Iris pigment epithelial cell (primary cell): Measurements from ENCODE around the gene TADA1.
"Not testable (repeated sequence)": the region's sequence is repeated elsewhere in the genome, so short reads cannot be mapped to it uniquely, and the experiment has no call there.

ENCODE experiments used
- DNase-seq: peaks from one replicate; pipeline ENCODE4 v3.0.0-alpha.2; 2011; ENCODE audit warnings: low read depth

The TADA1 gene

DNA sequence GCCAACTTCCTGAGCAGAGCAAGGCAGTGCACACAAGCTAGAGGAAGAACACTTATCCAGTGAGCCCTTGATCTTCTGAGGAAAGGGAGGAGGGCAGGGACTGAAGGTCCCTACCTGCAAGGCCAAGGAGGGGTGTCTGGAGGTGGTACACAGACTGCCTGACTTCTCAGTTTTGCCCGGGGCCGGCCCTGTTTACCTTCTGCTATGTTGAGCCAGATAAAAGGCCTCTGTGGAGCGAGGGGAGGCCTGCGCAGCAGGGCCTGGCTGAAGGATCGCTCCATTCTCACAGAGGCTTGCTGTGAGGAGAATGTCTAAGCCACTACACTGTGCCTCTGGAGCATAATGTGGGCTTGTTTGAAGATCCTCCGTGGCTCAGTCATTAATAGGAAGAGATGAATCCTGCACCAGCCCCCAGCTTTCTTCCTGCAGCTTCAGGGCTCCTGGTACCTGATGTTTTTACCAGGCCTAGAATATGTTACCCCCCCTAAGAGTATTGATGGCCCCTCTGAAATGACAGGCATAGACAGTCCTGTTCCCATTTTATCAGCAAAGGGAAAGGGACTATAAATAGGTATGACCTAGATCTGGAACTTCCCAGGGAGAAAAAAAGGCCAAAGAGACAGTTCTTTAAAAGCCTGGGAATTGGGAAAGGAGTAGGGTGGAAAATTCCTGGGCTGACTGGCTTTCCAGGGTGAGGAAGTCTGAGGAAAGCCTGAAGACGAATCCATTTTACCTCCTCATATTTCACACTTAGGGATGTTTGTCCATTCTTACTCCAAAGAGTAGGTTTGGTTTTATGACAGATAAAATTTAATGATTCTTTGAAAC lies 32.1 kb downstream of the TADA1 start:
- no peak for DNase-seq

DNA sequence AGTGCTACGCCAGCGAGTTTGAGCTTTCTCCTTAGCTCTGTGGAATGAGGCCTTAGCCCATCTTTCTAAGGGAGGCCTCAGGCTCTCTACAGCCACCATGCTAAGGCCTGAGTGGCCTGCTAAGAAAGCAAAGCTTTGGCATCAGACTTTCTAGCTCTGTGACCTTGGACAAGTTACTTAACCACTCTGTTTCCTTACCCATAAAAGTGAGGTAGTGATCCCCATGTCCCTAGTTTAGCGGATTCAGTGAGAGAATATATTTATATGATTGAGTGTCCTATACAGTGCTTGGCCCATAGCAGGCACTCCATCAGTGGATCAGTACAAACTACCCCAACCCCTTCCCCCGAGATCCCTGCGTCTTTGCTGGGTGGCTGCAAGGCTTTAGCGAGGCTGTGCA lies 32.7 kb downstream of the TADA1 start:
- no peak for DNase-seq

DNA sequence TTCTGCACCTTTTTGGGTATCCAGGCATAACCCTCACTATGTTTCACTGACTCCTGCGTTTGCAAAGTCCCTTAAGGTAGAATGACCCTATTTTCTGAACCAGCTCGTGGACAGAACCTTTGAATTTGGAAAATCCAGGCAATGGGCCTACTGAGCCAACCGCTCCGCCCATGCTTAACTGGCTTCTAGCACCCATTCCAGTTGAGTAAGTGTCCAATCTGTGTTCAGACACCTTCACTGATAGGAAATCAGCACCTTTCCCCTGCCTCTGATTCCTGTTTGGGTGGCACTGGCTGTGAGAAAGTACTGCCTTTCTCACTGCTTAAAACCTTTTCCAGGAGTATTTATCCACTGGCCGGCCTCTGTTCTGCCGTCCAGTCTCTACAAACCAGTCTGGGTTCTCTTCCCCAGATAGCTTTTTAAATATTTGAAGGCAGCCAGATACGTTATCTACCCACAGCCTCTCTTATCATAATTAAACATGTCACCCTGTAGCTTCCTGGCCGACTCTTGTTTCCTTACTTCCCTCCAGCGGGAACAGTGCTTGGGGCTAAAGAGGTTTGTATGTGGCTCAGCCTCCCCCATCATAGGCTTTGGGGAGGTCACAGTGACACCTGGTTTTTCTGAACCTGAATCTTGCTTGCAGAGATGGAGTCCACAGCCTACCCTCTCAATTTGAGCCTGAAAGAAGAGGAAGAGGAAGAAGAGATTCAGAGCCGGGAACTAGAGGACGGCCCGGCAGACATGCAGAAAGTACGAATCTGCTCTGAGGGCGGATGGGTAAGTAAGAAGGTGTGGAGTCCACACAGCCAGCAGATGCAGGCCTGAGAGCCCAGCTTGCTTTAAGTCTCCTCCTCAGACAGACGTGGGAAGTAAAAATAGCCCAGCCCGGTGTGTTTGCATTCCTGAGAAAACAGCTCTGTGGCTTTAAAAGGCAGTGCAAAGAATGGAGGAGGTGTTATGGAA lies 35.5 kb downstream of the TADA1 start:
- DNase-seq = peak; percentile 58

DNA sequence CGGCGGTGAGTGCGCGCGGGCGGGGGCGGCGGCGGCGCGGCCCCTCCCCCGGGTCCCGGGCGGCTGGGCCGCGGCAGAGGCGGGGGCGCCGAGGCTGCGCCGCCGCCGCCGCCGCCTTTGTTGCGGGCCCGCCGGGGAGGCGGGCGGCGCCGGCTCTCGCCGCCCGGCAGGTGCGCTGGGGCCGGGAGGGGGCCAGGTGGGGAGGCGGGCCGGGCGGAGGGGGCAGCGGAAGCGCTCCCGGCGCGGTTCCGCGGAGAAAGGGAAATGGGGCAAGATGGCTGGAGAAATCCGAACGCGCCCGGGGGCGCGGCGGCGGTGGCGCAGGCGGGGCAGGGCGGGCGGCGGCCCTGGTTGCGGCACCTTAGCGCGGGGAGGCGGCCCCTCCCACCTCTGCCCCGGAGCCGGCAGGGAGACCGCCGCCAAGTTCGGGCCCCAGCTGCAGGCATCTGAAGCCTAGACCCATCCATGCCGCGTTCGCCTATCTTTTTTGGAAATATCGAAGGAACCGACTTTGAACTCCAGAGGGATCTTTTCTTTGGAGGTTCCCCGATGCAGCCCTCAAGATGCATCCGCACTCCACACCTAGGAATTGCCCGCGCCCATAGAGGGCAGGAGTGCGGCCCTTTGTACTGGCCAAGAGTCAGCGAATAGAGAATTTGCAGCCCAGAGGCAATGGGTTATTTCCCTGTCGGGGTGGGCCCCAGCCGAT lies 36.3 kb downstream of the TADA1 start:
- DNase-seq = peak; percentile 24

DNA sequence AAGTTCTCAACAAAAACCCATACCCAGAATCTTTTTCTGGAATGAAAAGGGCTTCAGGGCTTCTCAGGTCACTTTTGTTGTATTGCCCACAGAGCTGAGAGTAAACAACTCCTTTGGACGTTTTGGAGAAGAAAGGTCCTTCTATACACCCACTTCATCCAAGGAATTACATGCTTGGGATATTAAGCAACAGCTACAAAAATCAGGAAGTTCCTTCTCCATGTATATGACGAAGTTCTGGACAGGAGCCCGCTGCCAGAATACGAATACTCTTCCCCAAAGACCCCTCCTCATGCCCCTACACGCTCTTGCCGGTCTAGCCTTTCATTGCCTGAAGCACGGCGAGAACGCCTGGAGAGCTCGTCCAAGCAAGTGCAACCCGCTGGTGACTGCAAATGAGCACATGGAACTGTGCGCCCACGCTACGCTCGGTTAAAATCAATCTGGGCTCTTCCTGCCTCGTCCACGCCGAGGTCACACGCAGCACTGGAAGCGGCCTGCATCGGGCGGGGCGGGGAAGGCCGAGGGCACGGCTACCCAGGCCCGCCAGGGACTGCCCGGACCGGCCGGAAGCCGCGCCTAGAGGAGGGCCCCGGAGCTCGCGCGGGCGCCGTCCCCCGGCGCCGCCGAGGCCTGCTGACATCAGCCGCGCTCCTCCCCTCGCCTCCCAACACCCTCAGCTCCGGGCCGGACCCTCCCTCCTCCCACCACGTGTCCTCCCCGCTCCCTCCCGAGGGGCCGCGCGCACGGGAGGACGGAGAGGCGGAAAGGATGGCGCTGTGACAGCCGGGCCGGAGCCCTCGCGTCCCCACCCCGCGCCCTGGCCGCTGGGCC lies 37.1 kb downstream of the TADA1 start, which contains the start of gene POGK:
TSS of gene POGK (plus strand) at position 710 of the 834 bp plus-strand sequence. CDS start 1,482 bp downstream, outside the sequence.
- DNase-seq = peak; percentile 91

DNA sequence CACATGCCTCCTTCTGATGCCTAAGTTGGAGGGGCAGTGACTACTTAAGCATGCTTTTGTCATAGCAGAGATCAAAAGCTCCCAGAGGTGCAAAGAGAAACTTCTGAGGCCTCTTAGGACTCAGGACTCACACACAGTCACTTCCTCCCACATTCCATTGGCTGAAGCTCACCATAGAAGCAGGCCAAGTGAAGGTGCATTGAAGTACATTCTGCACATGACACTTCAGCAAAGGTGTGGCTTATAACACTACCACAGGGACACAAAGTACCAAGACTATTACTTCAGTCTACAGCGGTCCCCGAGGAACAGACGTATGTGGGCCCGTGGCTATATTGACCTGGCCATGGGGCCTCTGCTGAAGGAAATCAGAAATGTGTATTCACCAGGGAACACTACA lies 39.3 kb downstream of the TADA1 start:
- DNase-seq = peak; percentile 15

DNA sequence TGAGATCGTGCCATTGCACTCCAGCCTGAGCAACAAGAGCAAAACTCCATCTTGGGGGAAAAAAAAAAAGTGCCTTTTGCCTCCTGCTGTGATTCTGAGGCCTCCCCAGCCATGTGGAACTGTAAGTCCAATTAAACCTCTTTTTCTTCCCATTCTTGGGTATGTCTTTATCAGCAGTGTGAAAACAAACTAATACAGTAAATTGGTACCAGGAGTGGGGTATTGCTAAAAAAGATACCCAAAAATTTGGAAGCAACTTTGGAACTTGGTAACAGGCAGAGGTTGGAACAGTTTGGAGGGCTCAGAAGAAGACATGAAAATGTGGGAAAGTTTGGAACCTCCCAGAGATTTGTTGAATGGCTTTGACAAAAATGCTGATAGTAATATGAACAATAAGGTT lies 46.3 kb downstream of the TADA1 start:
- not testable (repeated sequence) for DNase-seq

DNA sequence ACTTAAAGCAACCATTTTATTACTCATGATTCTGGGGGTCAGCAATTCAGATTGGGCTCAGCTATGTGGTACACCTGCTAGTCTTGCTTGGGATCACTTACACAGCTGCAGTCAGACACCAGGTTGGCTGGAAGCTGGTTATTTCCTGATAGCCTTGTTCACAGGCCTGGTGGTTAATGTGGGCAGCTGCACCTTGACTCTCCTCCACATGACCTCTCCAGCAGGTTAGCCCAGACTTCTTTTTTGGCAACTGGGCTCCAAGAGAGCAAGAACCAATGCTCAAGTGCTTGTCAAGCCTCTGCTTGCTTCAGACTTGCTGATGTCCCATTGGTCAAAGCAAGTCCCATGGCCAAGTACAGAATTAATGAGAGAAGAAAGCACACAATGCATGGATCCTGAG lies 48.6 kb downstream of the TADA1 start:
- no peak for DNase-seq

DNA sequence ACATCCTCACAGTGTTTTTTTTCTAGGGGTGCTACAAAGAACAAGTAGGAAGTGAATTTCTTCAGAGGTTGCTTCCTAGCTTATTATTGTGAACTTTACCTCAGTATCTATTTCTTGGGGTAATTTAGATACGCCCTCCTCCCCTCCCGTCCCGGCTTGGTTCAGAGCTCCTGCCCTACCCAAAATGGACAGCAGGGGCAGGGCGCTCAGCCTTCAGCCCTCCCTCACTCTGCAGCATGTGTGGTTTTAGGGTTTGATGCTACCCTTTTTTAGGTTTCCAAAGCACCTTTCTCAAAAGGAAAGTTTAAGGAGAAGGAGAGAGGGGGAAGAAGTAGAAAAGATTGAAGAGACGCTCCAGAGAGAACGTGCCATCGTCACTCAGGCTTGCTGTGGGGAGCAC lies 53.7 kb downstream of the TADA1 start:
- DNase-seq = no peak

DNA sequence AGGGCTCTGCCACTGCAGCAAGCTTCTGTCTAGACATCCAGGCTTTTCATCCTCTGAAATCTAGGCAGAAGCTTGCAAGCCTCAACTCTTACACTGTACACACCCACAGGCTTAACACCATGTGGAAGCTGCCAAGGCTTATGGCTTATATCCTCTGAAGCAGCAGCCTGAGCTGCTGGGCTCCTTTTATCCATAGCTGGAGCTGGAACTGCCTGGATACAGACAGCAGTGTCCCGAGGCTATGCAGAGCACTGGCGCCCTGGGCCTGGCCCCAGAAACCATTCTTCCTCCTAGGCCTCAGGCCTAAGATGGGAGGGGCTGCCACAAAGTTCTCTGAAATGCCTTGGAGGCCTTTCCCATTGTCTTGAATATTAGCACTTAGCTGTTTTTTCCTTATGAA lies 56.1 kb downstream of the TADA1 start:
- no peak for DNase-seq

DNA sequence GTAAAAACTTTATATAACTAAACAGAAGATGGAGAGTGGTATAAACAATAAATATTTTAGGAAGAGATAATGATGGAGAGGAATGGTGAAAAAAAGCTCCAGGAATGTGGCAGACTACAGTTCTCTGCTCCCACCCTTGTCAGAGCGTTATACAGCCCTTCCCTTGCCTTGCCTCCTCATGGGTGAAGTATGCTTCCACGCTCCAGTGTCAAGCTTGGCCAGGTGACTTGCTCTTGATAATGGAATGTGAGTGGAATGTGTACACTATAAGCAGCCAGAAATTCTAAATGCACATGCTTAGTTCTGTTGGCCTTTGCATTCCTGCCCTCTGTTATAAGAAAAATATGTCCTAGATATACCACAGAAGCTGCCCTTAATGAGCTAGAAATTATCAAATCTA lies 61.5 kb downstream of the TADA1 start:
- peak; percentile 56 for DNase-seq

DNA sequence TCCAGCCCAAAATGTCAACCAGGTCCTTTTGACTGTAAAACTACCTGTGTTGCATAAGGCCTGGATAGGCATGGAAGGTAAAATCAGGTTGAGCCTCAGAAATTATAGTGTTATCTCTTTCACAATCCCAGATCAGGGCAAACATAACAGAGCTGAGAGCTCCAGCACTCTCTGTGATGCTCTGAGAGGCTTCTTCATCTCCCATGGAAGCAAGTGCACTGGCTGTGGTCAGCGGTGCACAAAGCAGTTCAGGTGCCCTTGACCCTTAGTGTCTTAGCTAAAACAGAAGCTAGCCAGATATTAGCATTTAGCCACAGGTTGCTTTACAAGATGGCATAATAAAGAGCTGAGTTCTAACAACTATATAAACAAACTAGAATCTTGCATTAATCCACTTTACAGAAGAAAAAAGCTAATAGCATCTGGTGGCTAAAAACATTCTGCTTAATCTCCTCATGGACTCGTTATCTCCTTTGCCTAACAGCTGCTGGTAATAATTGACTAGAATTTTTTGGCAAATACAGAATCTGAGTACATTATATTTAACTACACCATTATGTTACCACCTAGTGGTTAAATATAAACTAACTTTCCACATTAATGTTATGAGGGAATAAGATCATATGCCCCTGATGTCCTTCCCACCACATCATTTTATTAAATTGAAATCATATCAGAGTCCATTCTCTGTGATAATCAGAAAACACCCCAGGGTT lies 62.4 kb downstream of the TADA1 start:
- DNase-seq = no peak

DNA sequence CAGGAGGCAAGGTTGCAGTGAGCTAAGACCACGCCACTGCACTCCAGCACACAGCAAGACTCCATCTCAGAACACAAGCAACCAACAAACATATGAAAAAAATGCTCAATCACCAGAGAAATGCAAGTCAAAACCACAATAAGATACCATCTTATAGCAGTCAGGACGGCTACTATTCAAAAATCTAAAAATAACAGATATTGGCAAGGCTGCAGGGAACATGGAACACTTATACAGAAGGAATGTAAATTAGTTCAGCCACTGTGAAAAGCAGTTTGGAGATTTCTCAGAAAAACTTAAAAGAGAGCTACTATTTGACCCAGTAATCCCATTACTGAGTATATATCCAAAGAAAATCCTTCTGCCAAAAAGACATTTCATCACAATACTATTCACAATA lies 64.4 kb downstream of the TADA1 start:
- peak; percentile 41 for DNase-seq

DNA sequence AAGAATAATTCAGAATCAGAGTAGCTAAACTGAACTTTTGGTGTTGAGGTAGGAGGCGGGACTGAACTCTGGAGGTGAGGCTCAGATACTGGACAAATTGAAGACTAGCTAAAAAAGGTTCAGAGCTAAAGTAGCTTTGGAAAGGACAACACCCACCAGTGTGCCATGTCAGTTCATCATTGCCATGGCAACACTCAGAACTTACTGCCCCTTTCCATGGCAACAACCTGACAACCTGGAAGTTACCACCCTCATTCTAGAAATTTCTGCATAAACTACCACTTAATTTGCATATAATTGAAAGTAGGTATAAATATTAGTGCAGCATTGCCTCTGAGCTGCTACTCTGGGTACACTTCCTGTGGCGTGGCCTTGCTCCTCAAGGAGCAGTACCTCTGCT lies 67.1 kb downstream of the TADA1 start:
- DNase-seq = no peak
